GM04503 (cell line): ENCODE data around the gene SLC12A3.

Experiments used
- DNase-seq: peaks from one replicate; pipeline ENCODE4 v3.0.0-alpha.2; 2012; ENCODE audit warnings: low read depth

SLC12A3 gene

DNA sequence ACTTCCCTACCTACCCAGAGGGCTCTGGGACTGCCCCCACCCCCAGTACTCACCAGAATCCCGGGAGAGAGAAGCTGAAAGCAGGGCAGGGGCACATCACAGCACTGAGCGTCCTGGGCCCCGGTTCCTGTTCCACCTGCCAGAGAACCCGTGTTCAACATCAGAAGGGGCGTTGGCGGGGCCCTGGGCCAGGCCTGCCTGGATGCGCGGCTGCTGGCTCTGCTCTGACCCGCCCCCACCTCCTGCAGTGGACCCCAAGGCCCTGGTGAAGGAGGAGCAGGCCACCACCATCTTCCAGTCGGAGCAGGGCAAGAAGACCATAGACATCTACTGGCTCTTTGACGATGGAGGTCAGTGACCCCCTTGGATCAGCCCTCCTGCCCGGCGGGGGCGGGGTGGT is 27.7 kb downstream of the SLC12A3 start:
- DNase-seq: no peak

- DNase-seq: no peak
These were observed 29.4 kb downstream of the SLC12A3 start for GRCh38 chr16:56894331-56894917.

DNA sequence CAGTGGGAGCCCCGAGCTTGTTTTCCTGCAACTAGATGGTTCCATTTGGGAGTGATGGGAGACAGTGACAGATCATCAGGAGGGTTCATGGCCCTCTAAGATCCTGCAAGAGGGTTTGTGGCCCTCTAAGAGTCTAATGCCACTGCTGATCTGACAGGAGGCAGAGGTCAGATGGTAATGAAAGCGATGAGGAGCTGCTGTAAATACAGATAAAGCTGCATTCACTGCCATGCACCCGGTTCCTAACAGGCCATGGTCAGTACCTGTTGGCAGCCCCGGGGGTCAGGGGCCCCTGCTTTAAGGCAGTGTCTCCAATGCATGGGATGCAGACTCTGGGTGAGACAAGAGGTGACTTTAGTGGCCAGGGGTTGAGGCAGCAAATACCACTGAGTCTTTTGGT is 30.8 kb downstream of the SLC12A3 start:
- no peak for DNase-seq

GRCh38 chr16:56896244-56896643 is 31.2 kb downstream of the SLC12A3 start:
- DNase-seq: no peak

GRCh38 chr16:56897026-56897799 is 32.2 kb downstream of the SLC12A3 start:
- DNase-seq: no peak

DNA sequence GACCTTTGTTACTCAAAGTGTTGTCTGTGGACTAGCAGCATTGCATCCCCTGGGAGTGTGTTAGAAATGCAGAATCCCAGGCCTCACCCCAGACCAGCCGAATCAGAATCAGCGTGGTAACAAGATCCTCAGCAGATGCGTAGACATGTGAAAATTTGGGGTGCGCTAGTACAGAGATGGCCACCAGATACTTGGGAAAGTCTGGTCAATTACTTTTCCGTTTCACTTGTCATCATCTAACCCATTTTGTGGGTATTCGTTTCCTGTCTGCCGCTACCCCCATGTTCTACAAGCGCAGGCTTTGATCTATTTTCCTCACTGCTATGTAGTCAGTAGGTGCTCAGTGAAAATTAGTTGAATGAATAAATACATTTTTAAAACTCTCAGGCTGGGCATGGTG is 33.8 kb downstream of the SLC12A3 start:
- DNase-seq: no peak

GRCh38 chr16:56903866-56904265 is 38.9 kb downstream of the SLC12A3 start:
- DNase-seq: no peak

GRCh38 chr16:56907401-56907800 is 42.4 kb downstream of the SLC12A3 start:
- DNase-seq: no peak

DNA sequence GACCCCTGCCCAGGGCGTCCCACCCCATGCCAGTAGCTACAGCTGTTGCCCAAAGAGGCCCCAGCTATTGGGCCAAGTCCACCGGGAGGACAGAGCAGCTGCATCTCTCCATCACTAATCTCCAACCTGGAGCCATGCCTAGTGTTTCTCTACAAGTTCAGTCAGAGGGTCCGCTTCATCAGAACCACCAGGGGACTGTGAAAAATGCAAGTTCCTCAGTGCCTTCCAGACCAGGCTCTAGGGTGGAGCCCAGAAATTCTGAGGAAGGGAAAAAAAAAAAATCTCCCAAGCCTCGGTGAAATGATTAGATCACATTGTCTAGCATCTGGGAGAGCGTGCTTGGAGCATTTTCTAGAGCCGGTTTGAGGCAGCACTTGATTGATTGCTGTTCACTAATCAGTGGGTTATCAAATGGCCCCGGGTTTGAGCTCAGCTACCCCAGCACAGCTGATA is 44.5 kb downstream of the SLC12A3 start:
- no peak for DNase-seq

DNA sequence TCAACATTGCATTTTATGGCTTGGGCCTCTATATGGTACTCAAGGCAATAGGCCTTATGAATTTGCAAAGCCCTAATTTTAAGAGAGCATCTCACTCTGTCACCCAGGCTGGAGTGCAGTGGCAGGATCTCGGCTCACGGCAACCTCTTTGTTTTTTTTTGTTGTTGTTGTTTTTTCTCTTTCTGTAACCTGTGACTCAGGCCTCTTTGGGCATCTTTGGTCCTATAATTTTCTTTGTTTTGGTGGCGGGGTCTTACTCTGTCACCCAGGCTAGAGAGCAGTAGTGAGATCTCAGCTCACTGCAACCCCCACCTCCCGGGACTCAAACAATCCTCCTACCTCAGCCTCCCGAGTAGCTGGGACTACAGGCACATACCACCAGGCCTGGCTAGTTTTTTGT is 45.1 kb downstream of the SLC12A3 start:
- no peak for DNase-seq

GRCh38 chr16:56910654-56911539 is 45.9 kb downstream of the SLC12A3 start:
- DNase-seq: peak; percentile 64

DNA sequence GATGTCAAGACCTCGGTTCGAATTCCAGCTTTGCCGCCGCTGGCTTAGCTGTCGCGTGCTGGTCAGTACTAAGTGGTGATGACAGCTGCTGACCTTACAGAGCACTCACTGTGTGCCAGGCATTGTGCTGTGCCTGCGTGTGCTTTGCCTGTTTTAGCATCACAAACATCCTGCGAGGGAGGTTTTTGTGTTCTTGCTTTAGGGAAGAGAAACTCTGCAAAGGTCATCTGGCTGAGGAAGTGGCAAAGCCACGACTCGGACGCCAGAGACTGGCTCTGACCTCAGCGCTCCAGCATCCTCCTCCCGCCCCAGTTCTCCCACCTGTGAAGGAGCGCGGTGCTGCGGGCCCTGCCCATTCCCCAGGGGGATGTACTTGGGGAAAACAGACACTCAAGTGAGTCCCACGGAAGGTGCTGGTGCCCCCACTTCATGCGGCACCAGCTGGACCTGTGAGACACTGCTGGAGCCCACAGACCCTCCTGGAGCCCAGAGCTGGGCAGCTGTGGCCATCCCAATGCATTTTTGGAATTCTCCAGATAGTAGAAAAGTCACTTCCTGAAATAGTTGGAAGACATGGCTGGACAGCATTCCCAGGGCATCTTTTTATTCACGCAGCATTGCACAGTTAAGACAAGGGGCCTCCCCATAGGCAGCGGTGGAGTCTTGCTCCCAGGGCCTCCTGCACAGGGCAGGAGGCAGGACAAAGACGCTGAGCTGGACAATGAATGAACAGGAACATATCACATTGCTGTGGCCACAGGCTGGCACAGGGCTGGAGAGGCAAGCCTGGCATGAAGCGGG is 47.0 kb downstream of the SLC12A3 start:
- DNase-seq: no peak

DNA sequence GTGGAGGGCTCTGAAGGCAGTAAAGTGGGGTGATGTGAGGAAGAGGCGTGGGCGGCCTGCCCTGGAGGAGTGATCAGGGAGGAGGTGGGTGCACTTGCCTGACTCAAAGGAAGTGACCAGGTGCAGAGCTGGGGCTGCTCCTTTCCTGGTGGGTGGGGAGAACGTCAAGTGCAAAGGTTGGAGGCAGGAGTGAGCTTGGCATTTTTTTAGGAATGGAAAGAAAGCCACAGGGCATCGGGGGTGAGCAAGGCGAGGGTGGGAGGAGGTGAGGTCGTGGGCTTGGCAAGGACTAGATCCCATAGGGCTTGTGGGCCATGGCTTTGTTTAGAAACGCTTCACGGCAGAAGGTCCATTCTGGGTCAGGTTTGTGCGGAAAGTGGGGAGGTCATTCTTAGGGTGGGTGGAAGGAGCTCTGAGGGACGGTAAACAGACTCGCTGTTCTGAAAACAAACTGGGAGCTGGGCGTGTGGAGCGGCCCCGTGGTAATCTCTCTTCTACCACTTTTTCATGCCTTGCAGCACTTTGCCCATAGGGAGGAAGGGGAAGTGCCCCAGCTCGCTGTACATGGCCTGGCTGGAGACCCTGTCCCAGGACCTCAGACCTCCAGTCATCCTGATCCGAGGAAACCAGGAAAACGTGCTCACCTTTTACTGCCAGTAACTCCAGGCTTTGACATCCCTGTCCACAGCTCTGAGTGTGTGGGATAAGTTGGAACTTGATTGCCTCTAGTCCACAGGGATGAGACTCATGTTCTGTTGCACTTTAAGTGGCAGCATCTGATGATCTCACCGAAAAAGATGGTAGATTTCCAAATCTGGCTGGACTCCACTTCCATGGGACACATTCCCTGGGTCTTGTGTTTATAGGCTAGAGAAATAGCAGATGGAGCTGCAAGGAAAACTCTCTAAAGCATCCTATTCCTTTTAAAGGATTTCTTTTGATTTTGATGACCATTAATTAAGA is 48.0 kb downstream of the SLC12A3 start:
- peak; percentile 87 for DNase-seq

DNA sequence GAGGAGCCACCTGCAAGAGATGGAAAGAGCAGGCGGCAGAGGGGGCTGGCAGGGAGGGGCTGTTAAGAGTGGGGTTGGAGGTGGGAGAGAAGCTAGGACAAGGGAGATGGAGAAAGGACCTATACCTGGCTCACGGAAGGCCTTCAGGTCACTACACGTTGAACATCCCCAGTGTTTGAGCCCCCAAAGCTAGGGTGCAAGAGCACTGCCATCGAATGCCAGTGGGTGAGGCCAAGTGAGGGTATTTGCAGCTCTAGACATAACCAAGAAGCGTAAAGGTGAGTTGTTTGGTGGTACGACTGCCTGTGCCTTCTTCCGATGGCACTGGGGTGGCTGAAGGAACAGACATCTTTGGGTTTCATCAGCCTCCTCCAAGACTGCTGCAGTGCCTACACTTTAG is 49.9 kb downstream of the SLC12A3 start:
- no peak for DNase-seq

- DNase-seq: no peak
These were observed 50.5 kb downstream of the SLC12A3 start for GRCh38 chr16:56915336-56916119.

DNA sequence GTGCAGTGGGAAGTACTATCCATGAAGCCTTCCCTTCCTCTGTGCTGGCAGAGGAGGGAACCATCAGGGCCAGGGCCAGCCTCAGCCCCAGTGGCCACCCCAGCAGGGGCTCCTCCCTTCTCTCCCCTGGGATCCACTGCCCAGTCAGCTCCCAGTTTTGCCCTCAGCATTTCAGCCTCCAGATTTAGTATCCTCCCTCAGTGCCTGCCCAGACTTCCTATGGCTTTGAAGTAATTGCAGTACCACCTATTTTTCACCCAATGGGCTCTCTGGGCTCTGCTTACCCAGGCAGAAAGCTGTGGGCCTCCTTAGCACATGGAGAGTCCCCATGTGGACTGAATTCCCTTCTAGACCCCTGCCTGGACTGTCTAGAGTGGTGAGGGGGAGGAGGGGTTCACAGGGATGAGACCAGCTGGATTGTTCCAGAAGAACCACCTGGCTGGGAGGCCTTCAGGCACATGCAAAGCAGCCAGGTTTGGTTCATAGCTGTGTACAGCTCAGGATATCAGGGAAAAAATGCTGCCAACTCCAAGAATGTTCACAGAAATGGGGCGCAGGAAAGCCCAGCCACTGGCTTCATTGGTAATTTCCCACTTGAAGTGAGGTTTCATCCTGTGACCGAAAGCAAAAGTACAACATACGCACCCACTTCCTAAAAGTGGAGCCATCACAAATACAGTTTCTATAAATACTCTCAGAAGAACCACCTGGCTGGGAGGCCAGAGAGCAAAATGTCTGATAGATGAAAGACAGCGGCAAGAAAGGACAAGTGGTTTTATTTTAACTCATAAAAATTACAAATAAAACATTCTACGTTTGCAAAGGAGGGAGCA is 51.8 kb downstream of the SLC12A3 start:
- no peak for DNase-seq

GRCh38 chr16:56918467-56919012 is 53.5 kb downstream of the SLC12A3 start:
- no peak for DNase-seq

DNA sequence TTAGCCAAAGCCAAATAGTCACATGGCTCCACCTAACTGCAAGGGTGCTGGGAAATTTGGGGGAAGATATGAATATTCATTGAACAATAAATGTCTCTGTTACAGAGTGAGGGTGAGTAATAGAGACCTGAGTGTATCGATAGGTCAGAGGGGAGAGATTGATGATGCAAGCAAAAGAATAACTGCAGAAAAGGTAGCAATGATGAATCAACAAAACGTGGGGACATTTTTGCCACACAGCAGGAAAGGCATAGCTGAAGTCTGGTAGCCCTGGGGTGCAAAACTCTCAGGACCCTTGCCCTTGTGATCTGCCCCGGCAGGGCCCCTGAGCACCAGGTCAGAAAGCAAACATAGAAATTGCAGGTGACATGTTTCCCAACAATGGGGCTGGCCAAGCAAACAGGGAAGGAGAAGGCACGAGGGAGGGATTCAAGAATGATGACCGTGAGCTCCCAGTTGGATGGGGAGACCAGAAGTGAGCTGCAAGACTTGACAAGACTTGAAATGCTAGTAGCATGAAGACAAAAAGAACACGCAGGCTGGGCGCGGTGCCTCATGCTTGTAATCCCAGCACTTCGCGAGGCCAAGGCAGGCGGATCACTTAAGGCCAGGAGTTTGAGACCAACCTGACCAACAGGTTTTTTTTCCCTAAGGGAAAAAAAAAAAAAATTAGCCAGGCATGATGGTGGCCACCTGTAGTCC is 54.2 kb downstream of the SLC12A3 start:
- no peak for DNase-seq
